HG03064 (cell line): ENCODE results near the gene SARM1.

Experiments
- ATAC-seq: cut with Tn5 transposase; IDR thresholded peaks from one replicate; pipeline ENCODE4 v1.9.1; 2021; ENCODE audit warnings: low read depth; ENCODE audit not compliant: unreplicated experiment

Gene SARM1

GRCh38 chr17:28340374-28340773 is 31.1 kb upstream of the SARM1 start:
- ATAC-seq: no peak

- ATAC-seq: no peak
Measured at GRCh38 chr17:28341516-28341915, 30.0 kb upstream of the SARM1 start.

- ATAC-seq: no peak
Measured at GRCh38 chr17:28342313-28342712, 29.2 kb upstream of the SARM1 start.

- no peak for ATAC-seq
Measured at GRCh38 chr17:28343491-28343932, 28.0 kb upstream of the SARM1 start.

- ATAC-seq: no peak
Measured at GRCh38 chr17:28344011-28344410, 27.5 kb upstream of the SARM1 start.

- ATAC-seq: no peak
Measured at GRCh38 chr17:28344435-28344901, 27.0 kb upstream of the SARM1 start.

GRCh38 chr17:28345419-28346198 is 25.9 kb upstream of the SARM1 start:
- no peak for ATAC-seq

- ATAC-seq: no peak
Measured at GRCh38 chr17:28346199-28346580, 25.3 kb upstream of the SARM1 start.

- no peak for ATAC-seq
Measured at GRCh38 chr17:28346746-28347246, 24.7 kb upstream of the SARM1 start.

- no peak for ATAC-seq
Measured at GRCh38 chr17:28347261-28347891, 24.1 kb upstream of the SARM1 start.

GRCh38 chr17:28348979-28349378 is 22.5 kb upstream of the SARM1 start:
- ATAC-seq: no peak

GRCh38 chr17:28350271-28350670 is 21.2 kb upstream of the SARM1 start:
- ATAC-seq: no peak

GRCh38 chr17:28357061-28357900 is 14.2 kb upstream of the SARM1 start, which contains the start of gene POLDIP2:
POLDIP2 (minus strand) TSS chr17:28357527; CDS start chr17:28357448, 79 bp downstream.
- ATAC-seq: peak; percentile 92

- no peak for ATAC-seq
Measured at GRCh38 chr17:28357901-28358197, 13.6 kb upstream of the SARM1 start.

- ATAC-seq: no peak
Measured at GRCh38 chr17:28363186-28363585, 8.3 kb upstream of the SARM1 start.

- ATAC-seq: no peak
Measured at GRCh38 chr17:28363776-28364650, 7.5 kb upstream of the SARM1 start.

GRCh38 chr17:28364665-28365363 is 6.7 kb upstream of the SARM1 start, which contains the start of gene SEBOX:
SEBOX (minus strand) TSS chr17:28365199; CDS start chr17:28365151, 48 bp downstream.
- no peak for ATAC-seq

- no peak for ATAC-seq
Measured at GRCh38 chr17:28365487-28365886, 6.0 kb upstream of the SARM1 start.

GRCh38 chr17:28366605-28367004 is 4.9 kb upstream of the SARM1 start:
- ATAC-seq: no peak
